HUES6 (cell line): ENCODE measurements around the gene ADGRD1.

Experiments
- H3K27ac ChIP-seq: 2 replicates; pipeline ENCODE4 v1.7.0; 2013; ENCODE audit warnings: low read depth, mild to moderate bottlenecking, low read length, inconsistent platforms
- H3K27me3 ChIP-seq: 2 replicates; pipeline ENCODE4 v1.6.1; 2013; ENCODE audit warnings: low read length; ENCODE audit not compliant: control insufficient read depth, insufficient read depth
- H3K36me3 ChIP-seq: 2 replicates; pipeline ENCODE4 v1.6.1; 2013; ENCODE audit warnings: low read length; ENCODE audit not compliant: control insufficient read depth, insufficient read depth
- H3K4me1 ChIP-seq: 2 replicates; pipeline ENCODE4 v1.6.1; 2013; ENCODE audit warnings: low read length; ENCODE audit not compliant: control insufficient read depth, insufficient read depth
- H3K4me3 ChIP-seq: 2 replicates; pipeline ENCODE4 v1.5.1; 2013; ENCODE audit warnings: low read depth, low read length
- H3K9ac ChIP-seq: one replicate; pipeline ENCODE4 v1.6.1; 2013; ENCODE audit warnings: mild to moderate bottlenecking, low read length
- H3K9me3 ChIP-seq: 2 replicates; pipeline ENCODE4 v1.6.1; 2013; ENCODE audit warnings: low read depth, low read length; ENCODE audit not compliant: control insufficient read depth, insufficient read depth

ADGRD1 gene

DNA sequence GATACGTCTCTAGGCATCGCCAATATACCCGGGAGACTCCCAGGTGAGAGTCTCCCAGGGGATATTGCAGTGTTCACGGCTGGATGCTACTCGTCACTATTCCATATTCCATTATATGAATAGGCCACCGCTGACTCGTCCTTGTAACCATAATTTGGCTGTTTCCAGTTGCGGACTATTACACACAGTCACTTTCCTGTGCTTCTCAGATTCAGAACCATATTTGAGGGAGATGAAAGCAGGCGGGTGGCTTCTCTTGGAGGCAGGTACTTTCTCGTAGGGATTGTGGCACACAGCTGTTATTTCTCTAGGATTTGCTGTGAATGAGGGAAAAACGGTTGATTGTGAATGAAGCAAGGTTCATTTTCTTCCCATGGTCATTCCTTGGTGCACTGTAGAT, 73.0 kb downstream of the ADGRD1 start:
- Histone ChIP-seq H3K9me3 (no peaks in the 10 kb centered on the region), H3K4me1 (no peaks in the 10 kb centered on the region), H3K9ac (no peak overlapping the region), H3K36me3 (no peaks in the 10 kb centered on the region), H3K27ac (no peak overlapping the region), H3K27me3 (no peaks in the 10 kb centered on the region), H3K4me3 (no peak overlapping the region)

DNA sequence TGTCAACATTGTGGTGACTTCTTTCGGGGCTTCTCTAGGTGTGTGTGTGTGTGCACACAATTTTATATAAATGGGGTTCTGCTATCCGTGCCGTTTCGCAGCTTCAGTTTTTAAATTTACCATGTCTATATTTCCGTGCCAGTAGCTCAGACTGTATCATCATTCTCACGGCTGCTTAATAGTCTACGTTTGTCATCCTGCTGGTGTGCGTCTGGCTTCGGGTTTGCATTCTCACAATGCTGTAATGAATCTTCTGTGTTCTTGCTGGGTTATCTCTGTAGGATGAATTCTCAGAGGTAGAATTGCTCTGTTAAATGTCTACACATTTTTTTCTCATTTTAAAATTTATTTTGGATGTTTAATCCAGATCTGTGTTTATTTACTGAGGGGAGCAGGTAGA, 73.6 kb downstream of the ADGRD1 start:
- H3K9ac ChIP-seq: no peak overlapping the region
- H3K4me1 ChIP-seq: no peaks in the 10 kb centered on the region
- H3K27me3 ChIP-seq: no peaks in the 10 kb centered on the region
- no peaks in the 10 kb centered on the region for H3K36me3 ChIP-seq
- H3K27ac ChIP-seq: no peak overlapping the region
- no peak overlapping the region for H3K4me3 ChIP-seq
- H3K9me3 ChIP-seq: no peaks in the 10 kb centered on the region

DNA sequence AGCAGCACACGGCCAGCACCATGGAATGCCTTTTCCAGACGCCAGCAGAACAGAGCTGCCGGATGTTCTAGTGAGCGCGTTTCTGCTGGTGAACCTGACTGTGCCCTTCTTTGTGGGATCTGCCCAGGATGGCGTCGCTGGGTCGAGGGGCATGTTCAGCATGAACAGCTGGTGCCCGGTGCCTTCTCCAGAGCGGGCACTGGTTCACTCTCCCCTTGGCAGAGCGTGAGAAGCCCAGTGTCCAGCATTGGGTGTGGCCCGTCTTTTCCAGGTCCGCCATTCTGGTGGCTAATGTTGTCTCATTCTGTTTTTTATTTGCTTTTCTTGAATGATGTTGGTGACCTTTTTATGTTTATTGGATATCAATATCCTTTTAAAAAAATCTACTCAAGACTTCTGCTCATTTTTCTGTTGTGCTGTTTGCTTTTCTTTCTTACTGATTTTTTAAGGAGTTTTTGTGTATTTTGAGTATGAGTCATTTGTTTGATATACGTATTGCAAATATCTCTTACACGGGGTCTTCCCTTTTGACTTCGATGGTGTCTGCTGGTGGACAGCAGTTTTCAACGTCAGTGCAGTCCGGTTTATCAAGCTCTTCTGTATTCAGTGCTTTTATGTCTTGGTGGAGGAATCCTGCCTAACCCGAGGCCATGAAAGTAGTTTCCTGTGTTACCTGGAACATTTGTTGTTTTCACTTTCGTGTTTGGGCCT, 74.3 kb downstream of the ADGRD1 start:
- H3K9ac ChIP-seq: no peak overlapping the region
- H3K4me1 ChIP-seq: no peaks in the 10 kb centered on the region
- no peaks in the 10 kb centered on the region for H3K9me3 ChIP-seq
- no peaks in the 10 kb centered on the region for H3K27me3 ChIP-seq
- H3K4me3 ChIP-seq: no peak overlapping the region
- no peak overlapping the region for H3K27ac ChIP-seq
- no peaks in the 10 kb centered on the region for H3K36me3 ChIP-seq

DNA sequence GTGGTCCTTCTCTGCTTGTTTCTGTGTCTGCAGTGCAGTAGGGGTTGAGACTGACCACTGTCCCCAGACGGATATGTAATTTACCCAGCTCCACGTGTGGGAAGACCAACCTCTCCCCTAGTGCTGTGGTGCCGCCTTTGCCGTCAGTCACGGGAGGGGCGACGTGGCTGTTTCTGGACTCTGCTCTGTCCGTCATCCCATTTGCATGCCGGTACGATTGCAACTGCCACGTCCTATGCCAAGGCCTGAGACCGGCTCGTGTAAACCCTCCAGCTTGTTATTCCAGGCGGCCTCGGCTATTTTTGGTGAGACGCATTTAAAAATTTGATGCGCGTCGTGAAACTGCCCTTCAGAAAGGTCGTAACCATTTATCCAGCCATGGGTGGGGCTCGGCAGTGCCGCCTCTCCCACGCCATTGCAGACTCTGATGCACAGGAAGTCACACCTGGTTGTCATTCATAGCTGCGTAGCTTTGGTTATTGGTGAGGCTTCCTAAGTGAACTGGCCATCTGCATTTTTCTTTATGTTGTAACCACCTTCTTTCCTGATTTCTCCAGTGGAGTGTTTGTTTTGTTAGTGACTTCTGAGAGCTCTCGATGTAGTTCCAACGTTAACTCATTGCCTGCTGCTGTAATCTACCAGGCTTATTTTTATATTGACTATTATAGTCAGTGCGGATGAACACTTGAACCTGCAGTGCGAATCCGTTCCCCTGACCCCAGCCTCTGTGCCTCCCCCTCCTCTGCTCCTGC, 75.1 kb downstream of the ADGRD1 start:
- no peak overlapping the region for H3K4me3 ChIP-seq
- no peak overlapping the region for H3K9ac ChIP-seq
- no peaks in the 10 kb centered on the region for H3K4me1 ChIP-seq
- no peak overlapping the region for H3K27ac ChIP-seq
- H3K27me3 ChIP-seq: no peaks in the 10 kb centered on the region
- H3K9me3 ChIP-seq: no peaks in the 10 kb centered on the region
- H3K36me3 ChIP-seq: no peaks in the 10 kb centered on the region

DNA sequence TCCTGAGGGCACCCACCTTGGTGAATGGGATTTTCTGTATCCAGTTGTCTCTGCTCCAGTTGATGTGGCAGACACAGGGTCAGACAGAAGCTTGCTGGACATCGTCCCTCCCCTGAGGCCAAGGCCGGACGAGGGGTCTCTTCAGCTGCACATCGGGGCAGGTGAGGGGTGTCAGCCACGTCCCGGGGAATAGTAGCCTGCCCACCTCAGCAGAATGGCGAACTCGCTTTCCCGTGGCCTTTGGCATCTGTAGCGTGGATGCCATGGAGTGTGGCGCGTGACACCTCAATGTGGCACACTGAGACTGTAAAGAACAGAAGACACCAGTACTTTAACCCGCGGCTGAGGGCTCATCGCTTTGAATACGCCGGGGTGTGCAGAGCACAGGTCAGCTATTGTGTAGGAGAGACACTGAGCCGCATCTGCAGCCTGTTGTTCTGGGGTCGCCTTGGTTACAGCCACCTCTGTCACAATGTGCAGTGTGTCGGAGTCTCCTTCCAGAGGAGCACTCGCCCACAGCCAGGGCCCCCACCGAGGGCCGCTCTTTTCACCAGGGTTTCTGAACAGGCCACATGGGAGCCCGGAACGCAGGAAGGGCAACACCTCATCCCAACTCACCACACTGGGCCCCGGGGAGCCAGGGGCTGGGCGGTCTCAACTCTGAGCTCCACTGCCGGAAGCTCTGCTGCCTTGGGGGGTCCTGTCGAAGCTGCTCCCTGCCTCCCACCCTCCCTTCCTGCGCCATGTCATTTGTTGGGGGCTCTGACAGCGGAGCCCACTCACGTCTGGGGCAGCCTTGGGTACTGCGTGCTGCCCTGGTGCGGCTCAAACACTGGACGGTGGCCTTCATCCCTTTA, 77.0 kb downstream of the ADGRD1 start:
- Histone ChIP-seq H3K4me3 (no peak overlapping the region), H3K4me1 (no peaks in the 10 kb centered on the region; the same call in 1 of the 2 replicates), H3K9ac (no peak overlapping the region), H3K27me3 (no peaks in the 10 kb centered on the region), H3K36me3 (no peaks in the 10 kb centered on the region), H3K9me3 (no peaks in the 10 kb centered on the region), H3K27ac (no peak overlapping the region)

DNA sequence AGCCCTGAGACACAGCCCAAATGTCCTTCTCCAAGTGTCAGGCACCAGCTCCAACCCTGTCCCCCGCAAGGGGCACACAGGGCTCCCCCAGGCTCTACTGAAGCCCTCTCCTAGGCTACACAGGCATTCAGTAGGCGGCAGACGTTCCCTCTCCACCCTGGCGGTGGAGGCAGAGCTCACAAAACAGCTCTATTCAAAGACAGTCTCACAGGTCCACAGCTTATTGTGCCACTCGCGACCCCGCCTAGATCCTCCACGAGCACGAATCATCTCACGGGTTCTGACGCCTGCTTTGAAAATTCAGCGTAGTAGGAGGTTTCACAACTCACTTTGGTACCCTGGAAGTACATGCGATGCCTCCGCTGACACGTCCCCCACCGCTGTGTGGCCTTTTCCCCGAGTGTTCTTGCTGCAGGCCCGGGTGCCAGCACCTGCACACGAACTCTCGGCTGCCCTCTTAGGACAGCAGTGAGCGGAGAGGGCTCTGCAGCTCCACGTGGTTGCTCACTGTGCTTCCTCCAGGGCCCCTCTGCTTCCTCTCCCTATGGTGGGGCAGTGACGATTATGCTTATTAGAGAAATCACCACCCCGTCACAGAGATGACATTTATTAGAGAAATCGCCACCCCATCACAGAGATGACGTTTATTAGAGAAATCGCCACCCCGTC, 78.5 kb downstream of the ADGRD1 start:
- Histone ChIP-seq H3K9me3 (peaks cover 10% of the 10 kb centered on the region; the same call in 1 of the 2 replicates), H3K27me3 (no peaks in the 10 kb centered on the region), H3K27ac (no peak overlapping the region)

DNA sequence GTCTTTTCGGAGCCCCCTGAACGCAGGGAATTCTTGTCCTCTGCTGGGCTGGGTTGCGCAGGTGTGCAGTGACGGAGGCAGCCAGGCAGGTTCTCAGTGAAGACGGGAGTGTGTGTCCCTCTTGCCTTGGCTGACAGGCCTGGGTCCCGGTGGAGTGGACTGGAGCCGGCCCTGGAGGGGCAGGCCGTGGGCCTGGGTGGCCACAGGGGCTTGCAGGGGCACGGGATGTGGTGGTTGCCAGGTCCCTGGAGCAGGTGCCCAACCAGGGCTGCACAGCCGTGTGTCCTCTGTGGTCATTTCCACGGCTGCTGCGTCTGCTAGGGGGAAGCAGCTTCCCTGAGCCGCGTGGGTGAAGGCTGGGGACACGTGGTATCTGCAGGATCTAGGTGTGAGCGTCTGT, 79.8 kb downstream of the ADGRD1 start:
- Histone ChIP-seq H3K27ac (no peak overlapping the region), H3K36me3 (no peaks in the 10 kb centered on the region), H3K27me3 (no peaks in the 10 kb centered on the region), H3K4me3 (no peak overlapping the region), H3K9me3 (peaks cover 10% of the 10 kb centered on the region; the same call in 1 of the 2 replicates), H3K4me1 (no peaks in the 10 kb centered on the region; the same call in 1 of the 2 replicates), H3K9ac (no peak overlapping the region)

More for the DNA sequence above, 78.5 kb downstream of the ADGRD1 start:
- Histone ChIP-seq H3K36me3 (no peaks in the 10 kb centered on the region), H3K9ac (no peak overlapping the region), H3K4me1 (no peaks in the 10 kb centered on the region; the same call in 1 of the 2 replicates), H3K4me3 (no peak overlapping the region)

DNA sequence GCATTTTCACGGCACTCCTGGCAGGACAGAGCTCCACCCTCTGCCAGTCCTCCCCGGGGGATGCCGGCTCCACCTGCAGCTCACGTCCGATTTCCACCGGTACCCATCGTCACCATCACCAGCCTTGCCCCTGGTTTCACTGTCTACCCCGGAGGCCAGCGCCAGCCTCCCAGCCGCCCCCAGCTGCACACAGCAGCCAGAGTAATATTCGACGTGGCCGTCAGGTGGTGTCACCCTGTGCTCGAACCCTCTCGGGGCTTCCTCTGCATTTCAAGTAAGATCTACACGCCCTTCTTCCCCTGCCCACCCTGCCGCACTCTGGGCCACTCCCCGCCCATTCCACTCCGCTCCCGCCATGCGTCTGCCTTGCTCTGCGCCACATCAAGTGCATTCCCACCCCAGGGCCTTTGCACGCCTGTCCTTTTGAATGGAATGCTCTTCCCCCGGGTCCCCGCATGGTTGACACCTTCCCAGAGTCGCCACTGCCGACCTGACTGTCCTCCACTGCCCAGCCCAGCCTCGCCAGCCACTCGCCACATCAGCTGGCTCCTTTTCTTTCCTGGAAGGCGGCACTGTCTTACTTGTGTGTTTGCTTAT, 80.3 kb downstream of the ADGRD1 start:
- no peak overlapping the region for H3K9ac ChIP-seq

DNA sequence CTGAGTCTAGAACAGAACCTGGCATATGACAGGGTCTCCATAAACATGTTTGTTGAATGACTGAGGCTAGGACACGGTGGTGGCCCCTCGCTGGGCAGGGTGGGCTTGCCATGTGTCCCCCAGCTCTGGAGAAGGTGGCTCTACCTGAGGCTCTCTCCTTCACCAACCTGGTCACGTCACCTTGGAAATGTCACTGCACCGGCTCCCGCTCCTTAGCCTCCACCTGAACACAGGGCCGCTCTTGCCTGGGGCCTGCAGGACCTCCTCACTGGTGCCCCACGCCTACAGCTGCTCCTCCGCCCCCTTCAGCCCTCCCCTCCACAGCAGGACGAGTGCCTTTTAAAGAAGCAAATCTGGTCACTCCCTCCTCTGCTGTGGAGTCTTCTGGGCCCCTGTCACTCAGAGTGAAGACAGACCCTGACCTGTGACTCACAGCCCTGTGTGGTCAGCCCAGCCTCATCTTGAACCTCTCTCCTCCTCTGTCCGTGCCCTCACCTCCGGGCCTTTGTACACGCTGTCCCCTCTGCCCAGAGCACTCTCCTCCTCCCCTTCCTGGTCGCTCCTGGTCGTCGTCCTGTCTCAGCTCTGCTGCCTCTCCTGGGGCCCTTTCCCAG, 81.0 kb downstream of the ADGRD1 start:
- H3K9me3 ChIP-seq: peaks cover 10% of the 10 kb centered on the region; the same call in 1 of the 2 replicates
- H3K4me3 ChIP-seq: no peak overlapping the region
- no peaks in the 10 kb centered on the region for H3K36me3 ChIP-seq
- H3K27me3 ChIP-seq: no peaks in the 10 kb centered on the region
- H3K9ac ChIP-seq: no peak overlapping the region
- H3K27ac ChIP-seq: no peak overlapping the region
- no peaks in the 10 kb centered on the region; the same call in 1 of the 2 replicates for H3K4me1 ChIP-seq

More for the DNA sequence above, 80.3 kb downstream of the ADGRD1 start:
- H3K4me1 ChIP-seq: no peaks in the 10 kb centered on the region; the same call in 1 of the 2 replicates
- no peaks in the 10 kb centered on the region for H3K27me3 ChIP-seq
- H3K9me3 ChIP-seq: peaks cover 10% of the 10 kb centered on the region; the same call in 1 of the 2 replicates
- no peak overlapping the region for H3K4me3 ChIP-seq
- H3K27ac ChIP-seq: no peak overlapping the region
- H3K36me3 ChIP-seq: no peaks in the 10 kb centered on the region

DNA sequence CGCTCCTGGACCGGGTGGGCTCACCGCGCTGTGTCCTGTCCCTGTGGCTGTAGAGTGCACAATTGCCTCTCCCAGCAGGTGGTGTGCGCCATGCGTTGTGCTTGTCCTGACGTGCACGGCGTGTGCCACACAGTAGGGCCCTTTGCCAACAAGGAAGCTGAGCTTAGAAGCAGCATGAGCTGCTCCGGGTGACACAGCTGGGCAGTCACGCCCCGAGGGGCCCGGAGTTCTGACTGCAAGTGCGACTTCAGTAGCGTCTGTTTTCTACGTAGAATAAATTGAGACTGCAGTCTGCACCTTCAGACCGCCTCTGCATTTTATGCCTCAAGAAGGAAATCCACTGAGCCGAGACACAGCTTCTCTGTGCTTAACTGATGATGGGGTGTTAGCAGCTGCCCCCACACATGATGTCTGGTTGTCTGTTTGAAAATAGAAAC, 81.6 kb downstream of the ADGRD1 start:
- Histone ChIP-seq H3K4me3 (no peak overlapping the region), H3K9ac (no peak overlapping the region), H3K9me3 (peaks cover 10% of the 10 kb centered on the region; the same call in 1 of the 2 replicates), H3K27ac (no peak overlapping the region), H3K36me3 (no peaks in the 10 kb centered on the region), H3K27me3 (no peaks in the 10 kb centered on the region), H3K4me1 (no peaks in the 10 kb centered on the region; the same call in 1 of the 2 replicates)
